ENCODE measurements around the gene CA11.

Gene CA11

GRCh38 chr19:48644839-48645619, 958 bp downstream of the CA11 start:
- in situ Hi-C loops (cut with MboI; ENCODE audit: low sequenced_read_pairs), result loop anchor here (25.0 kb wide), 1 partner anchor 317 kb away; the partner anchor contains the start of genes BAX and FTL

GRCh38 chr19:48644355-48644754, 1.6 kb downstream of the CA11 start:
- in situ Hi-C loops (cut with MboI; ENCODE audit: low sequenced_read_pairs), result loop anchor here (25.0 kb wide), 1 partner anchor 318 kb away; the partner anchor contains the start of genes BAX and FTL

- in situ Hi-C loops (cut with MboI; ENCODE audit: low sequenced_read_pairs), result loop anchor here (25.0 kb wide), 1 partner anchor 319 kb away; the partner anchor contains the start of genes BAX and FTL
These were observed 3.1 kb downstream of the CA11 start for GRCh38 chr19:48642862-48643261.

- in situ Hi-C loops (cut with MboI; ENCODE audit: low sequenced_read_pairs), result loop anchor here (25.0 kb wide), 1 partner anchor 320 kb away; the partner anchor contains the start of genes BAX and FTL
These were observed 4.1 kb downstream of the CA11 start for GRCh38 chr19:48641850-48642249.

GRCh38 chr19:48639483-48640375, 6.3 kb downstream of the CA11 start:
- in situ Hi-C loops (cut with MboI; ENCODE audit: low sequenced_read_pairs), result loop anchor here (25.0 kb wide), 1 partner anchor 323 kb away; the partner anchor contains the start of genes BAX and FTL

- in situ Hi-C loops (cut with MboI; ENCODE audit: low sequenced_read_pairs), result loop anchor here (25.0 kb wide), 1 partner anchor 323 kb away; the partner anchor contains the start of genes BAX and FTL
These were observed 7.1 kb downstream of the CA11 start for GRCh38 chr19:48638831-48639381.

- in situ Hi-C loops (cut with MboI; ENCODE audit: low sequenced_read_pairs), result loop anchor here (25.0 kb wide), 1 partner anchor 324 kb away; the partner anchor contains the start of genes BAX and FTL
These were observed 7.8 kb downstream of the CA11 start for GRCh38 chr19:48637948-48638830.

- in situ Hi-C loops (cut with MboI; ENCODE audit: low sequenced_read_pairs), result loop anchor here (25.0 kb wide), 1 partner anchor 325 kb away; the partner anchor contains the start of genes BAX and FTL
These were observed 8.5 kb downstream of the CA11 start for GRCh38 chr19:48637449-48637947.

GRCh38 chr19:48636859-48637448, 9.0 kb downstream of the CA11 start, which contains the start of gene DBP:
Gene DBP (minus strand): TSS chr19:48637379. CDS start chr19:48636994, 385 bp downstream.
- in situ Hi-C loops (cut with MboI; ENCODE audit: low sequenced_read_pairs), result loop anchor here (25.0 kb wide), 1 partner anchor 325 kb away; the partner anchor contains the start of genes BAX and FTL

GRCh38 chr19:48635966-48636858, 9.8 kb downstream of the CA11 start:
- in situ Hi-C loops (cut with MboI; ENCODE audit: low sequenced_read_pairs), result loop anchor here (25.0 kb wide), 1 partner anchor 326 kb away; the partner anchor contains the start of genes BAX and FTL

GRCh38 chr19:48635263-48635965, 10.6 kb downstream of the CA11 start:
- in situ Hi-C loops (cut with MboI; ENCODE audit: low sequenced_read_pairs), result loop anchor here (25.0 kb wide), 1 partner anchor 327 kb away; the partner anchor contains the start of genes BAX and FTL

GRCh38 chr19:48634424-48635262, 11.3 kb downstream of the CA11 start:
- in situ Hi-C loops (cut with MboI; ENCODE audit: low sequenced_read_pairs), result loop anchor here (25.0 kb wide), 1 partner anchor 328 kb away; the partner anchor contains the start of genes BAX and FTL

- in situ Hi-C loops (cut with MboI; ENCODE audit: low sequenced_read_pairs), result loop anchor here (25.0 kb wide), 1 partner anchor 328 kb away; the partner anchor contains the start of genes BAX and FTL
These were observed 12.0 kb downstream of the CA11 start for GRCh38 chr19:48634036-48634342.

- in situ Hi-C loops (cut with MboI; ENCODE audit: low sequenced_read_pairs), result loop anchor here (25.0 kb wide), 1 partner anchor 329 kb away; the partner anchor contains the start of genes BAX and FTL
These were observed 12.6 kb downstream of the CA11 start for GRCh38 chr19:48633148-48634035.

GRCh38 chr19:48632692-48633147, 13.3 kb downstream of the CA11 start:
- in situ Hi-C loops (cut with MboI; ENCODE audit: low sequenced_read_pairs), result loop anchor here (25.0 kb wide), 1 partner anchor 330 kb away; the partner anchor contains the start of genes BAX and FTL
